IPS-18c (cell line): ENCODE results near the gene FAAP20.

Source experiments
- H3K4me3 ChIP-seq: 2 replicates; pipeline ENCODE4 v1.7.0; 2013; ENCODE audit warnings: low read depth, mild to moderate bottlenecking, low read length, moderate library complexity; ENCODE audit not compliant: insufficient read depth
- H3K9me3 ChIP-seq: one replicate; pipeline ENCODE4 v1.6.1; 2013; ENCODE audit warnings: mild to moderate bottlenecking, low read length, moderate library complexity; ENCODE audit not compliant: control insufficient read depth, insufficient read depth

Gene FAAP20

GRCh38 chr1:2194319-2194897 lies at the start of gene FAAP20:
FAAP20 (minus strand) TSS chr1:2194772; CDS start chr1:2194749, 23 bp downstream.
- no peaks in the 10 kb centered on the region for H3K9me3 ChIP-seq

GRCh38 chr1:2242814-2243725 lies 48.5 kb upstream of the FAAP20 start:
- H3K9me3 ChIP-seq = no peaks in the 10 kb centered on the region
- H3K4me3 ChIP-seq = no peak overlapping the region

More at GRCh38 chr1:2194319-2194897, at the start of gene FAAP20:
- H3K4me3 ChIP-seq = peak within 1 kb of the TSS; percentile 71

GRCh38 chr1:2241820-2242219 lies 47.2 kb upstream of the FAAP20 start:
- no peak overlapping the region for H3K4me3 ChIP-seq

GRCh38 chr1:2240270-2241156 lies 45.9 kb upstream of the FAAP20 start:
- Histone ChIP-seq H3K9me3 (no peaks in the 10 kb centered on the region), H3K4me3 (no peak overlapping the region)

More at GRCh38 chr1:2241820-2242219, 47.2 kb upstream of the FAAP20 start:
- no peaks in the 10 kb centered on the region for H3K9me3 ChIP-seq

- no peak overlapping the region for H3K4me3 ChIP-seq
- no peaks in the 10 kb centered on the region for H3K9me3 ChIP-seq
Observed at GRCh38 chr1:2239384-2239985, 44.9 kb upstream of the FAAP20 start.

- no peaks in the 10 kb centered on the region for H3K9me3 ChIP-seq
- no peak overlapping the region for H3K4me3 ChIP-seq
Observed at GRCh38 chr1:2239013-2239370, 44.4 kb upstream of the FAAP20 start.

- H3K4me3 ChIP-seq = no peak overlapping the region
Observed at GRCh38 chr1:2238361-2239012, 43.9 kb upstream of the FAAP20 start.

GRCh38 chr1:2237773-2238172 lies 43.2 kb upstream of the FAAP20 start:
- H3K9me3 ChIP-seq = no peaks in the 10 kb centered on the region

More at GRCh38 chr1:2238361-2239012, 43.9 kb upstream of the FAAP20 start:
- H3K9me3 ChIP-seq = no peaks in the 10 kb centered on the region

GRCh38 chr1:2236695-2237677 lies 42.4 kb upstream of the FAAP20 start:
- no peaks in the 10 kb centered on the region for H3K9me3 ChIP-seq
- no peak overlapping the region for H3K4me3 ChIP-seq

More at GRCh38 chr1:2237773-2238172, 43.2 kb upstream of the FAAP20 start:
- no peak overlapping the region for H3K4me3 ChIP-seq

- no peak overlapping the region for H3K4me3 ChIP-seq
- no peaks in the 10 kb centered on the region for H3K9me3 ChIP-seq
Observed at GRCh38 chr1:2235300-2235998, 40.9 kb upstream of the FAAP20 start.

- no peaks in the 10 kb centered on the region for H3K9me3 ChIP-seq
- no peak overlapping the region for H3K4me3 ChIP-seq
Observed at GRCh38 chr1:2234762-2235113, 40.2 kb upstream of the FAAP20 start.

- Histone ChIP-seq H3K4me3 (no peak overlapping the region), H3K9me3 (no peaks in the 10 kb centered on the region)
Observed at GRCh38 chr1:2233997-2234761, 39.6 kb upstream of the FAAP20 start.

GRCh38 chr1:2233468-2233867 lies 38.9 kb upstream of the FAAP20 start:
- Histone ChIP-seq H3K9me3 (no peaks in the 10 kb centered on the region), H3K4me3 (no peak overlapping the region)

- Histone ChIP-seq H3K9me3 (no peaks in the 10 kb centered on the region), H3K4me3 (no peak overlapping the region)
Observed at GRCh38 chr1:2232916-2233438, 38.4 kb upstream of the FAAP20 start.
